WTC11 (cell line): ENCODE results near the gene CFAP299. TPM values are rescaled to one million over a fixed set of nuclear protein-coding genes. Genes with fewer than 3 reads are reported as not detected.

ENCODE experiments used
- ATAC-seq: fragments of 200-7000 bp; cut with Tn5 transposase; 2 replicates; pipeline ENCODE4 v1.10.0; 2021; ENCODE audit warnings: mild to moderate bottlenecking, moderate library complexity
- CTCF ChIA-PET: fragments of 300-600 bp; sonication (Branson Sonifier 250); formaldehyde crosslinking; loops from one replicate; lab custom pipeline; 2021; ENCODE audit warnings: antibody characterized with exemption; lab: Charles Lee
- POLR2A ChIA-PET: fragments of 350-600 bp; sonication (Branson Sonifier 250); formaldehyde crosslinking; loops from one replicate; lab custom pipeline; 2021; ENCODE audit warnings: antibody characterized with exemption; lab: Charles Lee
- DNase-seq: peaks from one replicate; pipeline ENCODE4 v3.0.0; 2021; ENCODE audit warnings: low spot score
- H3K27ac Mint-ChIP-seq: 2 replicates; pipeline ENCODE4 v1.8.0; 2021; ENCODE audit warnings: mixed read lengths
- H3K27me3 Mint-ChIP-seq: 2 replicates; pipeline ENCODE4 v1.8.0; 2021; ENCODE audit warnings: low read depth, mild to moderate bottlenecking, moderate library complexity, mixed read lengths
- H3K36me3 Mint-ChIP-seq: 2 replicates; pipeline ENCODE4 v1.8.0; 2021; ENCODE audit warnings: mixed read lengths
- H3K4me1 Mint-ChIP-seq: 2 replicates; pipeline ENCODE4 v1.8.0; 2022; ENCODE audit warnings: mixed read lengths
- H3K4me3 Mint-ChIP-seq: 2 replicates; pipeline ENCODE4 v1.8.0; 2021; ENCODE audit warnings: mild to moderate bottlenecking, moderate library complexity, mixed read lengths
- H3K9me3 Mint-ChIP-seq: 2 replicates; pipeline ENCODE4 v1.8.0; 2021; ENCODE audit warnings: mixed read lengths
- CBFB ChIP-seq: sonication (generic); formaldehyde crosslinking; IDR thresholded peaks from 2 replicates; pipeline ENCODE4 v1.8.1; 2022; ENCODE audit warnings: mild to moderate bottlenecking, low read depth, missing genetic modification reagents
- CREM ChIP-seq: sonication (generic); formaldehyde crosslinking; IDR thresholded peaks from 2 replicates; pipeline ENCODE4 v1.8.1; 2022; ENCODE audit warnings: mild to moderate bottlenecking, missing genetic modification reagents, moderate library complexity
- ETV6 ChIP-seq: sonication (generic); formaldehyde crosslinking; IDR thresholded peaks from 2 replicates; pipeline ENCODE4 v1.8.1; 2022; ENCODE audit warnings: mild to moderate bottlenecking, missing genetic modification reagents
- SOX15 ChIP-seq: fragments of 250-450 bp; sonication (Bioruptor Pico); IDR thresholded peaks from 2 replicates; pipeline ENCODE4 v1.9.0; 2021; ENCODE audit warnings: mild to moderate bottlenecking
- total RNA-seq: library from RNA; stranded (reverse); gene quantifications from 3 replicates; pipeline ENCODE4 v1.2.3, GENCODE V29; 2021
- TF ChIP-seq, protein P1 (sequence below): sonication (generic); formaldehyde crosslinking; IDR thresholded peaks from 2 replicates; pipeline ENCODE4 v1.8.1; 2022; ENCODE audit warnings: missing genetic modification reagents, borderline replicate concordance
- TF ChIP-seq, protein P2 (sequence below): sonication (generic); formaldehyde crosslinking; IDR thresholded peaks from 2 replicates; pipeline ENCODE4 v1.8.0; 2022; ENCODE audit warnings: mild to moderate bottlenecking, missing genetic modification reagents
- TF ChIP-seq, protein P3 (sequence below): sonication (generic); formaldehyde crosslinking; IDR thresholded peaks from 2 replicates; pipeline ENCODE4 v1.8.0; 2022; ENCODE audit warnings: mild to moderate bottlenecking, missing genetic modification reagents
- TF ChIP-seq, protein P4 (sequence below): sonication (generic); formaldehyde crosslinking; IDR thresholded peaks from 2 replicates; pipeline ENCODE4 v1.8.0; 2023; ENCODE audit warnings: missing genetic modification reagents, mild to moderate bottlenecking, borderline replicate concordance
- TF ChIP-seq, protein P5 (sequence below): sonication (generic); formaldehyde crosslinking; IDR thresholded peaks from 2 replicates; pipeline ENCODE4 v1.8.0; 2022; ENCODE audit warnings: mild to moderate bottlenecking, missing genetic modification reagents

CFAP299 gene
- total RNA-seq, 1 experiment from 2014 or later, result not detected

DNA sequence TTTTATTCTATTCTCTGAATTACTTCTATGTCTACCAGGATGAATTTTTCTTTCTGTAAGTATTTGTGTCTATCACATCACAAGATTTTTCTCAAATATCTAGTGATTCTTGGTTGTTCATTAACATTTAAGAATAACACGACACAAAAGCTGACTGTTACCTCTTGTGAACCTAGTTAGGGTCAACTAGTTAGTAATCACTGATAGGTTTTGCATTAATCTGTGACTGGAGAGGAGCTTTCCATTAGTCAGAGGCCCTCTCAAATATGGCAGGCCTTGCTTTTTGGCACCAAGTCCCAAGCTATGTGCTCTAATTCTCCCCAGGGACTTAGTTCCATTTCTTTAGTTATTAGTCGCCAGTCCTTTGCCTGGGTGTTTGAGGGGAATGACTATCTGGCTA, 259.2 kb downstream of the CFAP299 start:
- CTCF ChIA-PET, result no interaction called here
- Mint-ChIP-seq H3K4me1 (no peaks in the 10 kb centered on the region), H3K27ac (no peak overlapping the region), H3K36me3 (no peaks in the 10 kb centered on the region), H3K9me3 (no peaks in the 10 kb centered on the region)
- DNase-seq, result no peak
- POLR2A ChIA-PET, result no interaction called here
- TF ChIP-seq, protein P1, sequence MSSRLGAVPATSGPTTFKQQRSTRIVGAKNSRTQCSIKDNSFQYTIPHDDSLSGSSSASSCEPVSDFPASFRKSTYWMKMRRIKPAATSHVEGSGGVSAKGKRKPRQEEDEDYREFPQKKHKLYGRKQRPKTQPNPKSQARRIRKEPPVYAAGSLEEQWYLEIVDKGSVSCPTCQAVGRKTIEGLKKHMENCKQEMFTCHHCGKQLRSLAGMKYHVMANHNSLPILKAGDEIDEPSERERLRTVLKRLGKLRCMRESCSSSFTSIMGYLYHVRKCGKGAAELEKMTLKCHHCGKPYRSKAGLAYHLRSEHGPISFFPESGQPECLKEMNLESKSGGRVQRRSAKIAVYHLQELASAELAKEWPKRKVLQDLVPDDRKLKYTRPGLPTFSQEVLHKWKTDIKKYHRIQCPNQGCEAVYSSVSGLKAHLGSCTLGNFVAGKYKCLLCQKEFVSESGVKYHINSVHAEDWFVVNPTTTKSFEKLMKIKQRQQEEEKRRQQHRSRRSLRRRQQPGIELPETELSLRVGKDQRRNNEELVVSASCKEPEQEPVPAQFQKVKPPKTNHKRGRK (CRISPR knock-in tag), result no peak
- no peak for TF ChIP-seq CBFB (CRISPR knock-in tag)
- TF ChIP-seq, all 79 proteins: peak for 0
- Mint-ChIP-seq H3K27me3 (no peaks in the 10 kb centered on the region), H3K4me3 (no peak overlapping the region)
- ATAC-seq, result no peak

DNA sequence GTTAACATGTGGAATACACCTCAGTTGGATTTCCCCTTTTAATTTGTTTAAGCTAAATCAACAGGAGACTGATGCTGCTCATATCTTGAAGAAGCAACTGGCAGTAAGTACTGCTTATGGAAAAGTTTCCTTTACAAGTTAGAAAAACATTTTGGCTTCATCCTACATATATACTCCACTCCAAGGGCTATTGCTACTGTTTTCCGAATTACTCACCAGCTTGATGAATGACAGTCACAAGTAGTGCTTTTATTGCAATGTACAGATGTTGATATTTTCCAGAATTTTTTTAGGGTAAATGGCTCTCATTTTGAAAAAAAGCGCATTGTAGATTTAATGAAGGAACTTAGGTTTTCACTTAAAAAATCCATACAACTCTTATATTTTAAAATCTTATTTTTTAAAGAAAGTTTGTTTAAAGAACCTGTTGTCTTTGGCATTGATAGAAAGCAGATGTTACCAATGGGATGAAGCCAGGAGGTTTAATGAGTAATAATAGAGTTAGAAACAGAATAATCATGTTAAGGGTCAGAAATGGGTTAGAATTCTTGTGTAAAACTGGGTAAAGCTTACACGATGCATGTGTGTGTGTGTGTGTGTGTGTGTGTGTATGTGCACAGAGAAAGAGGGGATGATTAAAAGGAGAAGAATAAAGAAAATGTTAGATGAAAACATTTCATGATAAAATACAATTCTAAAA, 272.9 kb downstream of the CFAP299 start:
- peaks cover 1% of the 10 kb centered on the region; the same call in 1 of the 2 replicates for H3K4me1 Mint-ChIP-seq
- no peaks in the 10 kb centered on the region for H3K36me3 Mint-ChIP-seq
- no peak overlapping the region for H3K4me3 Mint-ChIP-seq
- H3K27ac Mint-ChIP-seq, result no peak overlapping the region
- no peaks in the 10 kb centered on the region for H3K27me3 Mint-ChIP-seq
- CTCF ChIA-PET, result no interaction called here
- no peaks in the 10 kb centered on the region for H3K9me3 Mint-ChIP-seq
- DNase-seq (no peak), ATAC-seq (no peak)
- TF ChIP-seq, protein P2, sequence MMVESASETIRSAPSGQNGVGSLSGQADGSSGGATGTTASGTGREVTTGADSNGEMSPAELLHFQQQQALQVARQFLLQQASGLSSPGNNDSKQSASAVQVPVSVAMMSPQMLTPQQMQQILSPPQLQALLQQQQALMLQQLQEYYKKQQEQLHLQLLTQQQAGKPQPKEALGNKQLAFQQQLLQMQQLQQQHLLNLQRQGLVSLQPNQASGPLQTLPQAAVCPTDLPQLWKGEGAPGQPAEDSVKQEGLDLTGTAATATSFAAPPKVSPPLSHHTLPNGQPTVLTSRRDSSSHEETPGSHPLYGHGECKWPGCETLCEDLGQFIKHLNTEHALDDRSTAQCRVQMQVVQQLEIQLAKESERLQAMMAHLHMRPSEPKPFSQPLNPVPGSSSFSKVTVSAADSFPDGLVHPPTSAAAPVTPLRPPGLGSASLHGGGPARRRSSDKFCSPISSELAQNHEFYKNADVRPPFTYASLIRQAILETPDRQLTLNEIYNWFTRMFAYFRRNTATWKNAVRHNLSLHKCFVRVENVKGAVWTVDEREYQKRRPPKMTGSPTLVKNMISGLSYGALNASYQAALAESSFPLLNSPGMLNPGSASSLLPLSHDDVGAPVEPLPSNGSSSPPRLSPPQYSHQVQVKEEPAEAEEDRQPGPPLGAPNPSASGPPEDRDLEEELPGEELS (CRISPR knock-in tag), result no peak
- POLR2A ChIA-PET, result no interaction called here

DNA sequence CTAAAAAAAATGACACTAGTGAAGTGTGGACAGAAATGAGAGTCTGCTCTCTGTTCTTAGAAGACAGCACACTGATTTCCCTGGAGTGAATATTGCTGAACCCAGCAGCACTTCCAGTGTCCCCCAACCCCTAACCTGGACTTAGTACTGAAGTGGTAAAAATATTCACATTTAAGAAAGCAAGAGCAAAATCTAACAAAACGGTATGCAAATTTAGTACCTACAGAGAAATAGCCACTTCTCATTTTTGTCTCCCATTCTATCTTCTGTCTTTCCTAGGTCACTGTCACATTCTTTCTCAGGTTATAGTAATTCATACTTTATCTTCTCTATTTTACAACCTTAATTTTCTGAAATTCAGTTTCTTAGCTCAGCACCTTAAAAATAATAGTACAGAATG, 274.7 kb downstream of the CFAP299 start:
- H3K36me3 Mint-ChIP-seq, result no peaks in the 10 kb centered on the region
- no peaks in the 10 kb centered on the region for H3K27me3 Mint-ChIP-seq
- no peak overlapping the region for H3K27ac Mint-ChIP-seq
- H3K4me3 Mint-ChIP-seq, result no peak overlapping the region
- POLR2A ChIA-PET, result no interaction called here
- CTCF ChIA-PET, result interaction anchor here (1.1 to 1.3 kb wide), 2 partner anchors 248 to 430 kb away, joined by 3 read pairs; no protein-coding TSS in a partner anchor
- ATAC-seq (no peak), DNase-seq (no peak)
- peaks cover 12% of the 10 kb centered on the region for H3K4me1 Mint-ChIP-seq
- TF ChIP-seq, protein P3, sequence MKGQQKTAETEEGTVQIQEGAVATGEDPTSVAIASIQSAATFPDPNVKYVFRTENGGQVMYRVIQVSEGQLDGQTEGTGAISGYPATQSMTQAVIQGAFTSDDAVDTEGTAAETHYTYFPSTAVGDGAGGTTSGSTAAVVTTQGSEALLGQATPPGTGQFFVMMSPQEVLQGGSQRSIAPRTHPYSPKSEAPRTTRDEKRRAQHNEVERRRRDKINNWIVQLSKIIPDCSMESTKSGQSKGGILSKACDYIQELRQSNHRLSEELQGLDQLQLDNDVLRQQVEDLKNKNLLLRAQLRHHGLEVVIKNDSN (CRISPR knock-in tag), result no peak
- TF ChIP-seq, protein P4, sequence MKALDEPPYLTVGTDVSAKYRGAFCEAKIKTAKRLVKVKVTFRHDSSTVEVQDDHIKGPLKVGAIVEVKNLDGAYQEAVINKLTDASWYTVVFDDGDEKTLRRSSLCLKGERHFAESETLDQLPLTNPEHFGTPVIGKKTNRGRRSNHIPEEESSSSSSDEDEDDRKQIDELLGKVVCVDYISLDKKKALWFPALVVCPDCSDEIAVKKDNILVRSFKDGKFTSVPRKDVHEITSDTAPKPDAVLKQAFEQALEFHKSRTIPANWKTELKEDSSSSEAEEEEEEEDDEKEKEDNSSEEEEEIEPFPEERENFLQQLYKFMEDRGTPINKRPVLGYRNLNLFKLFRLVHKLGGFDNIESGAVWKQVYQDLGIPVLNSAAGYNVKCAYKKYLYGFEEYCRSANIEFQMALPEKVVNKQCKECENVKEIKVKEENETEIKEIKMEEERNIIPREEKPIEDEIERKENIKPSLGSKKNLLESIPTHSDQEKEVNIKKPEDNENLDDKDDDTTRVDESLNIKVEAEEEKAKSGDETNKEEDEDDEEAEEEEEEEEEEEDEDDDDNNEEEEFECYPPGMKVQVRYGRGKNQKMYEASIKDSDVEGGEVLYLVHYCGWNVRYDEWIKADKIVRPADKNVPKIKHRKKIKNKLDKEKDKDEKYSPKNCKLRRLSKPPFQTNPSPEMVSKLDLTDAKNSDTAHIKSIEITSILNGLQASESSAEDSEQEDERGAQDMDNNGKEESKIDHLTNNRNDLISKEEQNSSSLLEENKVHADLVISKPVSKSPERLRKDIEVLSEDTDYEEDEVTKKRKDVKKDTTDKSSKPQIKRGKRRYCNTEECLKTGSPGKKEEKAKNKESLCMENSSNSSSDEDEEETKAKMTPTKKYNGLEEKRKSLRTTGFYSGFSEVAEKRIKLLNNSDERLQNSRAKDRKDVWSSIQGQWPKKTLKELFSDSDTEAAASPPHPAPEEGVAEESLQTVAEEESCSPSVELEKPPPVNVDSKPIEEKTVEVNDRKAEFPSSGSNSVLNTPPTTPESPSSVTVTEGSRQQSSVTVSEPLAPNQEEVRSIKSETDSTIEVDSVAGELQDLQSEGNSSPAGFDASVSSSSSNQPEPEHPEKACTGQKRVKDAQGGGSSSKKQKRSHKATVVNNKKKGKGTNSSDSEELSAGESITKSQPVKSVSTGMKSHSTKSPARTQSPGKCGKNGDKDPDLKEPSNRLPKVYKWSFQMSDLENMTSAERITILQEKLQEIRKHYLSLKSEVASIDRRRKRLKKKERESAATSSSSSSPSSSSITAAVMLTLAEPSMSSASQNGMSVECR (CRISPR knock-in tag), result no peak
- TF ChIP-seq SOX15 (CRISPR knock-in tag) (no peak), CREM (CRISPR knock-in tag) (no peak), ETV6 (CRISPR knock-in tag) (no peak)
- TF ChIP-seq, protein P5, sequence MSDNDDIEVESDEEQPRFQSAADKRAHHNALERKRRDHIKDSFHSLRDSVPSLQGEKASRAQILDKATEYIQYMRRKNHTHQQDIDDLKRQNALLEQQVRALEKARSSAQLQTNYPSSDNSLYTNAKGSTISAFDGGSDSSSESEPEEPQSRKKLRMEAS (CRISPR knock-in tag), result no peak
- H3K9me3 Mint-ChIP-seq, result no peaks in the 10 kb centered on the region
